NCI-H748 treated with DMSO at 0.1 percent for 48 hours (cell line): Measurements from ENCODE around the gene SURF4.
"Not testable (repeated sequence)": the region's sequence is repeated elsewhere in the genome, so short reads cannot be mapped to it uniquely, and the experiment has no call there.

Experiments
- DNase-seq: peaks from one replicate; lab custom pipeline; 2025; lab: John Stamatoyannopoulos, UW

SURF4 gene

DNA sequence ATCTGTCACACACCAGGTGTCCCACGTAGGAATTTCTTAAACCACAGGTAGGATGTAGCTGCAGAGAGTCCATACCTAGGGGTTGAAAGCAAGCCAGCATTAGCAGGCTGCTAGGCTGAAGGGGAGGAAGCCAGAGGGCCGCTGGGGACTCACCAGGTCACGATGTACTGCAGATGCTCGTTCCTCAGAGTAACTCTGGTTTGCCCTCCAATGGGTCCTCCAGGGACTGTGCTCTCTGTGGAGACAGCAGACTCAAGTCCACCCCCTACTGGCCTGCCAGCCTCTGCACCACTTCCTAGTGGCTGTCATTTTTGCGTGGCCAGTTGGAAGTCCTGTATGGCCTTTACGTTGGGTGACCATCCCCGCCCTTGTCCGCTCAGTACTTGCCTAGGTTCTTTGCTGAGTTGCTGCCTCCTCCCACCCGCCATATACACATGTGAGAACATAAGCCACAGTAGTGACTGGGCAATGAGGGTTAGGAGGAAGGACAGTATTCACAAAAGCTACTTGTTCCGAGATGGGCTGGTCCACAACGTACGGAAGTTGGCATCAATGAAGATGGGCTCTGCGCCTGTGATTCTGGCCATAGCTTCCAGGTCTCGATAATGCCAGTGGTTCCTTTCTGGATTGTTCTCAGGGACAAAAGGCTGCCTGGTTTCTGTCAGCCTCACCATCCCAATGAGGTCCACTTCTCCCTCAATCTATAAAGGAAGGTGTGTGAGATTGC, 23.8 kb downstream of the SURF4 start:
- DNase-seq: no peak

DNA sequence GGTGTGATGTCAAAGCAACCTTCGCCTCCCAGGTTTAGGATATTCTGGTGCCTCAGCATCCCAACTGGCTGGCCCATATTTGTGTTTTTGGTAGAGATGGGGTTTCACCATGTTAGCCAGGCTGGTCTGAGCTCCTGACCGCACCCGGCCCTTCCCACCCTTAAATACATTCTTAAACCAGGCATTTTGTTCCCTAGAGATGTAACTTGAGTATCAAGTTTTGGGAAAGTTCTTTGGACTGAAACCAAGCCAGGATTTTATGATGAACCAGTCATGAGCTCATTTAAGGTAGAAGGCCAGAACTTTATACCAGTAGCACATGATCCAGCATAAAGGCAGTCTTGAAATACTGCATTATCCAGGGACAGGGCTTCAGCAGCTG, 24.3 kb downstream of the SURF4 start:
- no peak for DNase-seq

DNA sequence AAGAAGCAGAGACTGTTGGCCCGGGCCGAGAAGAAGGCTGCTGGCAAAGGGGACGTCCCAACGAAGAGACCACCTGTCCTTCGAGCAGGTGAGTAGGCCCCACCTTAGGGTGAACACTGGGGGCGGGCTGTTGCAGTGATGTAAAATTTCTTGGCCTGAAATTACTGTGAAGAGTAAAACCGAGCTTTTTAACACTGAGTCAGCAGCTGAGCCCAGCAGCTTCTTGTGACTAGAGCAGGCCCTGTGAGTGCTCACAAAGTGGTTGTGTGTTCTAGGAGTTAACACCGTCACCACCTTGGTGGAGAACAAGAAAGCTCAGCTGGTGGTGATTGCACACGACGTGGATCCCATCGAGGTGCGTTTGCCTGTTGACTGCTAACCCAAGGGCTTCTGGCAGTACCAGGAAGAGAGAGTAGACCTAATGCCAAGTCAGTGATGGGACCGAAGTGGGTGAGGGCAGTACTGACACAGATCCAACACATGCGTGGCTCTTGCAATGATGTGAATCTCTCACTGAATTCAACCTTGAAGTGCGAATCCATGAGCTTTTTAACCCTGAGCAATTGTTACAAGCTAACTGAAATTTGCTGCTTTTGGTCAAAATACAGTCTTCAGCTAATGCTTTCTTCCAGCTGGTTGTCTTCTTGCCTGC, 25.8 kb downstream of the SURF4 start:
- no peak for DNase-seq

DNA sequence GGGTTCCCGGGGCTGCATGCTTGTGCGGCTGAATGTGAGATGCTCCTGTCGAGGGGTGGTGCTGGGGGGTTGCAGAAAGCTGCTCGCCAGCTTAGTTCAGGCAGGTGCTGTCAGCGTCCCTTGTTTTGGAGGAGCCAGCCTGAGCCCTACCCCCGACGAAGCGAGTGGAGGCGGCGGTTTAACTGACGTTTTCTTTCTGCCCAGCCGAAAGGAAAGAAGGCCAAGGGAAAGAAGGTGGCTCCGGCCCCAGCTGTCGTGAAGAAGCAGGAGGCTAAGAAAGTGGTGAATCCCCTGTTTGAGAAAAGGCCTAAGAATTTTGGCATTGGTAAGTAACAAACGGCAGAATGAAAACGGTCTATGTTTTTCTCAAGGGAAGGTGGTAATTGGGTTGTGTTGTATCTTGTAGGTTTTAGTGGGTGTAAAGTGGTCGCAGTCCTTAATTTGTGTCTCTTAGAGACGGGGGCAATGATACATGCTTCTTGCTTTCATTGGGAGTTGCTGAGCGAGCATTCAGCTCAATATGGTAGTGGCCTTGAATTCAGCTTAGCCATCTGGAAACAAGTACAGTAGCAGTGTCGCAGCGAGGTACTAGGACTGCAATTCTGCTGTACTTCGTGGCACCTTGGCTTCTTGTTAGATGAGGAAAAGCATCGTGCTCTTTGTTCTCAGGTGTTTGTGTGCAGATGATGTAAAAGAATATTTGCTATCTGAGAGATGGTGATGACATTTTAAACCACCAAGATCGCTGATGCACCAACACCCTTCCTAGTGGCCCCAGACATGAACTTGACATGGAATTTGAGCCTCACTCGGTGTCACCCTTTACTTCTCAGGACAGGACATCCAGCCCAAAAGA, 26.9 kb downstream of the SURF4 start:
- DNase-seq: no peak

DNA sequence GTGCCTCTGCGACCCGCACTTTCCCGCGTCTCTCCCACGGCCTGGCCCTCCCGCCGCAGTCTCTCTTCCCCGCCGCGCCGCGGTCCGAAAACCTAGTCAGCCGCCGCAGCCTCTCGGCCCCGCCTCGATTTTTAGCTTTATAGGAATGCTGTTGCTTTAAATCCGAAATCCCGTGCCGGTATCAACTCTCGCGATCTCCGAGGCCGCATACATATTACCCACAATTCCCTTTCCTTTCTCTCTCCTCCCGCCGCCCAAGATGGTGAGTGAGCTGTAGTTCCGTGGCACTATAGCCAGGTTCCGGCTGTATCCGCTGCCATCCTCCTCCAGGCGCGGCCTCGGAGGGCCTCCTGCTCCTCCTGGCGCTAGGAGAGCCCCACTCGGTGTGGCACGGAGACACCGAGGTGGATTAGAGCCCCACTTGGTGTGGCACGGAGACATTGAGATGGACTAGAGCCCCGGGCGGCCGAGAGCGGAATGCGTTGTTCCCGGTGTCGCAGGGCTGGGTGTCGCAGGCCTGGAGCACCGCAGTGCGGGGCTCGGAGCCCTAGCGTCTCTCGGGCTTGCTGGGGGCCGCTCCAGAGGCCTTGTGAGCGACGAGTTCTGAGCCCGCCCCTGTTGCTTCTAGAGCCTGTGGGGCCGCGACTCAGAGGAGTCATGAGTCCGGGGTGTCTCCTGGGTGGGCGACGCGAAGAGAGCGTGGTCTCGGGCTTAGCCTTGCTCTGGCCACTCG, 27.7 kb downstream of the SURF4 start, which contains the start of the genes MED22 and RPL7A:
Gene MED22, minus strand, starts transcription at position 147 of the 733 bp plus-strand sequence. CDS start 1,469 bp downstream, outside the sequence.
Gene RPL7A, plus strand, starts transcription at position 234 of the 733 bp plus-strand sequence. Its CDS starts 26 bp downstream, at position 260.
- peak; percentile 93 for DNase-seq

DNA sequence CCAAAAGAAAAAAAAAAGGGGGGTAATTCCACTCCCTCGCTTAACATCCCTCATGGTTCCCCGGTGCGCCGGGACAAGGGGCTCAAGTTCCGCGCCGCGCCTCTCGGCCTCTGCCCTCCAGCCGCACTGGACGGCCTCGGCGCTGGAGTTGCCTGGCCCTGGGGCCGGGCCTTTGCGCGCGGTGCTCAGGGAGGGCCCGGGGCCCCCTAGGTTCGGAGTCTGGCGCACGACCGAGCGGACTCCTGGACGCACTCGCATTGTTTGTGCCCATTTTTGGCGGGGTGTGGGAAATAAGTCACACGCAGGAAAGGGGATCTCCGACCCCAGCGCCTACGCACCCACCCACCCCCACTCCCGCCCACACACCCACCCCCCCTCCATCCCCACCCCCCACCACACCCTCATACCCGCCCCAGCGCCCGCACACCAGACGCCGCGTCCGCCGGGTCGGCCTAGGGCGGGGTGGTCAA, 28.3 kb downstream of the SURF4 start:
- peak; percentile 6 for DNase-seq

DNA sequence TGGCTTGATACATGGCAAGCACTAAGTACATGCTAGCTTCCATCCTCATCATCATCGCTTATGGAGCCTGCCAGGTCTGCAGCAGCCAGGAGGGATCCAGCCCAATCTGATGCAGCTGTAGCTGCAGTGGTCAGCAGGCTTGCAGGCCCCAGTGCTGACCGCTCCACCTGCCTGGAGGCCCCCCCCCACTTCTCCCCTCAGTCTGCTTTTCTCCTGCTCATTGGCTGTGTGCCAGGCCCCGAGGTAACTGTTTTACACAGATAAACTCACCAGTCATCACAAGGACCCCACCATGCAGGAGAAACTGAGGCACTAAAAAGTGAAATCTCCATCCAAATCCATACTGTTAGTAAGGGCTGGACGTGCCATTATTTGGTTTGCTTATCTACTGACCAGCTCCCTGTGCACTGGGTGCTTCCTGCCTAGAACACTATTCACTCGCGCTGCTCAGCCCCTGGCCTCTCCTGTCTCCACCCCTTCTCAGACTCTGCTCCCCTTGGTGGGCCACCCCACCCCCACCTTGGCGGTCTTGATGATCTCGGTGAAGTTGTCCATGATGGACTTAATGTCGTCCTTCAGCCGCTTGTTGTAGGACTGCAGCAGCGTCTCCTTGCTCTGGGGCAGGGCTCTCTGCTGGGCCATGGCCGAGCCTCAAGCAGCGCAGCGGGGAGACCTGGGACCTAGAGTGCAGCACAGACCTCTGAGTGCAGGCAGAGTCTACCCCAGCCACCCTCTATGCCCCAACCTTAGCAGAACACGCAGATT, 29.7 kb downstream of the SURF4 start:
- no peak for DNase-seq

DNA sequence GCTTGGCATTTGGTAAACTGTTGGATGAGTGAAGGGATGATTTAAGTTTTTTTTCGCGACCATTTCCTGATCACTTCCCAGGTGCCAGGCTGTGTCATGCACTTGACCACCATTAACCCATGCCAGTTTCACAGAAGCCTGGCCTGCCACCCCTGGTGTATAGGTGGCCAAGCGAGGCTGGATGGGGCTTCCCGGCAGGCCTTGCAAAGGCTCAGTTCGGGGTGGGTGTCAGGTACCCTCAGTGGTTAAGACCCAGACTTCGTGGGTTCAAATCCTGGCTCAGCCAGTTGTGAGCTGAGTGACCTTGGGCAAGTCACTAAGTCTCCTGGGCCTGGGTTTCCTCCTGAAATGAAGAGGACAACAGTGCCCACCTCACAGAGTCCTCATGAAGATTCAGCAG, 30.3 kb downstream of the SURF4 start:
- no peak for DNase-seq

DNA sequence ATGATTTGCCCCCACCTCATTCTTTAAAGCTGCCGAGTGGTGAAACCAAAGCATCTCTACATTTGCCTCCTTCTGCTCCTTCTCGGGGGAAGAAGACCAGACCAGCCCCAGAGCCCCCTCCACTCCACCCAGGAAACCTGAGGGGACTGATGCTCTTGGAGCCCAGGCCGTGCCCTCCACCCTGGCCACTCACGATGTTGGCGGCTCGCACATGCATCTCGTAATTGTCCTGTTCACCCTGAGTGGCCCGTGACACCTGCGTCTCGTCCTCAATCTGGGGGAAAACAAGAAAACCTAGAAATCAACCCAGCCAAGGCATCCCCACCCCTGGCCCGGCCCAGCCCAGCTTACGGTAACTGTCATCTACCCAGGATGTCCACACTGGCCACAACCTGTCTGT, 30.9 kb downstream of the SURF4 start:
- no peak for DNase-seq

DNA sequence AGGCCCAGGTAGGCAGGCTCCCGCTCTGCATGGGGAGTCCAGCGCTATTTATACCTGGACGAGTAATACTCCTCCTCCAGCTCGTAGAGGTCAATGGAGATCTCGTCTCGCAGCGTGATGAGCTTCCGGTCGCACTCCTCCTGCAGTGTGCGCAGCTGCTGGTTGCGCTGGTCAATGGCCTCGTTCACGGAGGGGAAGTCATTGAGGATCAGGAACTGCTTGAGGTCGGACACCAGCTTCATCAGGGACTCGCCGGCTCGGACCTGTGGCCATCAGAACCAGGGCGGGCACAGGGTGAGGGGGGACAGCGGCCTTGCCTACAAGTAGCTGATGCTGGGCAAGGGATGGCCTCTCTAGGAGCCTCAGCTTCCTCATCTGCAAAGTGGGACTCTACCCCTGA, 31.8 kb downstream of the SURF4 start:
- no peak for DNase-seq

DNA sequence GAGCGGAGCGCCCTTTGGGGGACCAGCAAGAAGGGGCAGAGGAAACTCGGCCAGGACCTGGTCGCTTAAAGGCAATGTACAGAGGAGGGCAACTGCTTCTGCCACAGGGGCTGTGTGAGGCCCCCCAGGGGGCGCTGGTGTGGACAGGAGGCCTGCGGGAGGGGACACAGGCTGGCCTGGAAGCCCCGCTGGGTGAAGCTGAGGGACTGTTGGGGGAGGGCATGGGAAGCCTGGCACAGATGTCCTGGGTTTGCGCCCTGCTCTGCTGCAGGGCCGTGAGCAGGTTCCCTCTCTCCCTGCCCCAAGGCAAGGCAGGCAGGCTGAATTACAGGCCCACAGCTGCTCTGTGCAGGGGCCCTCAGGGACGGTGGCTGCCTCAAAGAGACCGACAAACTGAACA, 33.3 kb downstream of the SURF4 start:
- no peak for DNase-seq

DNA sequence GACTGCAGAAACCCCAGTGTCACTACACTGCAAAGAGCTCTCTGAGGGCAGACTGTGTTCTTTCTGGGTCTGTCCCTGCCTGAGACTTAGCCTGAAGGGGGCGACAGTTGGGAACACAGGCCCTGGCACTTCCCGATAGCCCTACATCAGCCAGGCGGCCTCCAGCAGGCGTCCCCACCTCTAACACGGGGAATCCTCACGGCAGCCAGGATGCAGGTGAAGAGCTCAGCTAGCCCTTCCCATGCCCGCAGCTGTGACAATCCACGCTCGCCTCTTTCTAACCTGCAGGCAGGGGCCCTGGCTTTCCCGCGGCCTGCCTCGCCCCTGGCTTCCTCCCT, 33.8 kb downstream of the SURF4 start:
- DNase-seq: no peak

DNA sequence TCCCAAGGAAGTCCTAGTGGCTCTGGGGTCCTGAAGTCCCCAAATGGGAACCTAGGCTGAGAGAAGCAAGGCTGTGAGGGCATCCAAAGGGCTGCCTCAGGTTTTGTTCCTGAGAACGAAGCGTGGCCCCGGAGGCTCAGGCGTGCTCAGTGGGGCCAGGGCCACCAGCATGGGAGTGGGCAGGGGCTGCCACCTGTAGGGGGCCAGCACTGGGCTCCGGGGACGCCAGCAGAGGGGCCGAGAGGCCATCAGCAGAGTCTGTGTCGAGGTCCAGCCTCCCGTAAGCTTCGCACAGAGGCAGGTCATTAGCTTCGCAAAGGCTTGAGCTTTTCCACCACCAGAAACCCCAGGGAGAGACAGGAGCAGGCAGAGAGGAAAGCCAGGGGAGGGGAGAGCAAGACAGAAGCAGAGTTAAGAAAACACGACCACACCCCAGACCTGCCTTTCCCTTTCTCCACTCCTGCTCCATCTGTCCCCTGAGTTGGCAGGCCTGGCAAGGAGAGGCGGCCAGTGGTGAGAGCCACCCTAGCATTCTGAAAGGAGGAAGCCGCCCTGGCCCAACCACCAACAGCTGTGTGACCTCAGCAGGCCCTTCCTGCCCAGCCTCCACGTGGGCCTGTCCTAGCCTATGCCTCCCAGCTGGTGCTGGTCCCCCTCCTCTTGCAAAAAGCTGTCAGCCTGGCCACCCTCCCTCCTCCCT, 34.3 kb downstream of the SURF4 start:
- no peak for DNase-seq

DNA sequence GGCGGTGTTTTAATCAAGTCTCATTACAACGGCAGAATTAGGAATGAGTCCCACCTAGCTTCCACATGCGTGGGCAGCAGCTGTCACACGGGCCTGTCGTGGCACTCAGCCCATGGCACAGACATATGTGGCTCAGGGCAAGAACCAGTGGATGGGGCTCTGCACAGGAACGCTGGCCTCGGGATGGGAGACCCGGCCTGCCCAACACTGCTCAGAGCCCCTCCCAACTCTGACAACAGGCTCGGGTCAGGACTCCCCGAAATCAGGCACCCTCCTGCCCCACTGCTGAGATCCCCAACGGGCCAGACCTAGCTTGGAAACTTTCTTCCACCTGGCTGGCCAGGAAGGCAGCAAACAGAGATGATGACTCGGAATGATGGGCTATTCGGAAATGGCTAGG, 34.9 kb downstream of the SURF4 start:
- no peak for DNase-seq

DNA sequence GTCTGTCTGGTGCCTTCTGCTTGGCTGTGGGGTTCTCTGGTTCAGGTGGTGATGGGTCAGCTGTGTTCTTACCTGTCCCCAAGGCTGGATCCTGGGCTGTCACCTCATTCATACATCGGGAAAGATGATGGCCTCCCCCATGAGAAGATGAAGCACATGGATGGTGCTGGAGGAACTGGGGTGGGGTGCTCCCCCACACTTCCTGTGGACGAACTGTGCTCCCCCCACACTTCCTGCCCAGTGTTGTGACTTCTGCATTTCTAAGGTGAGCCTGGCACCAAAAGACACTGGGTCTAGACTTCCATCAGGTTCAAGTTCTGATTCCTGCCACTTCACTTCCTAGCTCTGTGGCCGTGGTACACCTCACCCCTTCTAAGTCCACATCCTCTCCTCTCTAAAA, 35.6 kb downstream of the SURF4 start:
- no peak for DNase-seq

DNA sequence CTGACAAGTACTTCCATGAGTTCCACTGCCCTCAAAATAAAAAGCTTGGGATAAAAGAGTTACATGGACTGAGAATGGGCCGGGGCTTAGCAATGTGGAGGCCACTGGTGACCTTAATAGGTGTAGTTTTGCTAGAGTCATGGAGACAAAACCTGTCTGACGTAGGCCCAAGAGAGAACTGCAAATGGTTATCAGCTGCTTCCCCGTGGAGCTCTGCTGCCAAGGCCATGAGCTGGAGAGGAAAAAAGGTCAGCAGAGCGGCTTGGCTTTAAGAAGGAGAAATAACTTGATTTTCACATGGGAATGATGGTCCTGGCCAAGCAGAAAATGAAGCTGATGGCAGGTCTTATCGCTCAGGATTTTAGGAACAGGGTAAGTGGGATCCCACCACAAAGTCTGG, 36.2 kb downstream of the SURF4 start:
- no peak for DNase-seq

DNA sequence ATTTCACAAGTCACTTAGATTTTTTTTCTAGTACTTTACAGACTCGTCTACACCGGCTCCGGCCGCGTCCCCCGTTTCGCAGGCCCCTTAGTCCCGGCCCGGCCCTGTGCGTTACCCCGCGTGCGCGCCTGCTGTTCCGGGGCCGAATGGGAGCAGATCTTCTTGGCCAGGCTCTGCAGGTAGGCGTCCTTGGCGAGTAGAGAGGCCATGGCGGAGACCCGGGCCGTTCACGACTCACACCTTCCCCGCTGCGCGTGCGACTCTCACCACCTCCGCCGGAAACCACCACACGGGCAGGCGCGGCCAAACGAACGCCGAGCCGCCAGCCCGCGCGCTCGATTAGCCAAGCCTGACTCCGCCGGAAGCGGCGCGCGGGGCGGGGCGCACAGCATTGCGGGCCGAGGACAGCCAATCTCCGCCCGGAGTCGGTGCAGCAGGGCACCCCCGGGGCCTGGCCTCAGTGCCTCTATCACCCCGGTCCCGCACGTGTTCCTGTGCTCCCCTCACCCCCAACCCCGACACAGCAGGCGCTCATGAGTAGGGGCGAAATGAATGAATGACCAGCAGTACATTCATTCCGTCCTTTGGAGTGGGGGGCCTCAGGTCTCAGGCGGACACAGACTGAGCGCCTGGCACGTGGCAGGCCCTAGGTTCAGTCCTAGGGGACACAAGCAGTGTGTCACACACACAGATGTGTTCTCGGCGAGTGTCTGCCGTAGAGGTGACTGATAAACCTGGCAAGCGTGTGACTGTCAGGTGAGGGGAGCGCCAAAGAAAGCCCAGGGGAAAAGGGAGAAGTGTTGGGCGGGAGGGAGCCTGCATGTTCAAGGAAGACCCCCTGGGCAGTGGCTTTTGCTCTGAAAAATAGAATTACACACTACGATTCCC, 39.7 kb downstream of the SURF4 start, which contains the start of gene SURF6:
Gene SURF6, minus strand, starts transcription at position 265 of the 888 bp plus-strand sequence. Its CDS starts 56 bp downstream, at position 209.
- peak; percentile 83 for DNase-seq

DNA sequence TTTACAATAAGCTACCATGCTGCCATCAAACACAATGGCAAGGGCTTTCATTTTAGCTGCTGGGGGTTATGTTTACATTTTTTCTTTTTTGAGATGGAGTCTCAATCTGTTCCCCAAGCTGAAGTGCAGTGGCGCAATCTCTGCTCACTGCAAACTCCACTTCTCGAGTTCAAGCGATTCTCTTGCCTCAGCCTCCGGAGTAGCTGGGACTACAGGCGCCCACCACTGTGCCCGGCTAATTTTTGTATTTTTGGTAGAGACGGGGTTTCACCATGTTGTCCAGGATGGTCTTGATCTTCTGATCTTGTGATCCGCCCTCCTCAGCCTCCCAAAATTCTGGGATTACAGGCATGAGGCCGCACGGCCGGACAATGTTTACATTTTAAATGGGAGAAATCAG, 41.0 kb downstream of the SURF4 start:
- DNase-seq: not testable (repeated sequence)

DNA sequence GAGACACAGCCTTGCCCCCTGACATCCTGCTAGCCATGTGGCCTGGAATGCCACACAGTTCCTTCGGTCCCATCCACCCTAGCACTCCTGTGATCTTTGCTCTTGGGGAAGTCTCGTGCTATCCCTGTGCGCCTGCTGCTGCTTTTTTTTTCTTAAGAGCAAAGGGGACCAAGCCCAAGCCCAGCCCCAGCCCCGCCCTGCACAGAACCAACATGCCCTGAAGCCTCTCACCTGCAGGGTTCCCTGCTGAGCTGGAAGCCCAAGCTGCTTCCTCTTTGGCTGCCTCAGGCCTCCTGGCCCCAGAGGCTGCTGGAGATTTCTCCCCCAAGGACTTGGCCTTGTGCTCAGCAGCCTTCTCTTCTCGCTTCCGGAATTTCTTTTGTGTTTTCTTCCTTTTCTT, 41.7 kb downstream of the SURF4 start:
- DNase-seq: no peak
